ENCODE data around the gene VWA1.

Gene VWA1

GRCh38 chr1:1390675-1391074 lies 44.8 kb upstream of the VWA1 start:
- Histone ChIP-seq H3K36me3 (ENCODE audit: insufficient read depth) (peaks cover 67% of the 10 kb centered on the region; the same call in 1 of the 2 replicates), H3K9ac (no peak overlapping the region), H3K79me2 (ENCODE audit: insufficient read depth, low read depth) (peaks cover 27% of the 10 kb centered on the region; the same call in 1 of the 2 replicates), H3K4me1 (ENCODE audit: low read depth, poor library complexity, severe bottlenecking) (peaks cover 2% of the 10 kb centered on the region), H3K4me3 (IDR thresholded peaks at IDR 0.05; ENCODE audit: insufficient read depth, low read depth, low read length) (no peak overlapping the region), H3K27me3 (ENCODE audit: insufficient read depth, low read depth) (no peaks in the 10 kb centered on the region), H3K4me2 (no peak overlapping the region), H4K20me1 (ENCODE audit: insufficient read depth) (no peaks in the 10 kb centered on the region), H2AFZ (ENCODE audit: low read depth) (no peak overlapping the region), H3K27ac (no peak overlapping the region)
- no peak for TF ChIP-seq CTCF (conservative IDR thresholded peaks at IDR 0.05; ENCODE audit: low read depth, low read length)

DNA sequence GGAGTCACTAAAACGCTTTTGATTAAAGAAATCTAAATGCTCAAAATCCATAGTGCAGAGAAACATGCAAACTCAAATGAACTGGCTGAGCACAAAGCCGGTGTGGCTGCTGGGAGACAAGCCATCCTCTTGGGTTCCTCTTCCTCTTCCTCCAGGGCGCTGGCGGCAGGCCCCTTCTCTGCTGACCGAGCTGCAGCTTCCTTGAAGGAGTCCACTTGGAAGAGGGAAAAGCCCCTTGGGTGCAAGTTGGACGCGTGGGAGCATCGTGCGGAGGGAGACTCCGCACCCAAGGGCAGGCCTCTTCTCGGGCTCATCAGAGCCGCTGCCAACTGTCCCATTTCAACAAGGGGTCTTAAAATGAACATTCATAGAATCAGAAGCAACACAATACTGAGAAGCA lies 44.3 kb upstream of the VWA1 start:
- Histone ChIP-seq H3K27ac (no peak overlapping the region), H3K36me3 (ENCODE audit: insufficient read depth) (peaks cover 67% of the 10 kb centered on the region; the same call in 1 of the 2 replicates), H3K79me2 (ENCODE audit: insufficient read depth, low read depth) (peaks cover 32% of the 10 kb centered on the region; the same call in 1 of the 2 replicates), H3K4me3 (IDR thresholded peaks at IDR 0.05; ENCODE audit: insufficient read depth, low read depth, low read length) (no peak overlapping the region), H3K4me1 (ENCODE audit: low read depth, poor library complexity, severe bottlenecking) (peaks cover 5% of the 10 kb centered on the region), H2AFZ (ENCODE audit: low read depth) (no peak overlapping the region), H3K9ac (no peak overlapping the region), H3K27me3 (ENCODE audit: insufficient read depth, low read depth) (no peaks in the 10 kb centered on the region), H4K20me1 (ENCODE audit: insufficient read depth) (no peaks in the 10 kb centered on the region), H3K4me2 (no peak overlapping the region)
- TF ChIP-seq CTCF (conservative IDR thresholded peaks at IDR 0.05; ENCODE audit: low read depth, low read length), result no peak

DNA sequence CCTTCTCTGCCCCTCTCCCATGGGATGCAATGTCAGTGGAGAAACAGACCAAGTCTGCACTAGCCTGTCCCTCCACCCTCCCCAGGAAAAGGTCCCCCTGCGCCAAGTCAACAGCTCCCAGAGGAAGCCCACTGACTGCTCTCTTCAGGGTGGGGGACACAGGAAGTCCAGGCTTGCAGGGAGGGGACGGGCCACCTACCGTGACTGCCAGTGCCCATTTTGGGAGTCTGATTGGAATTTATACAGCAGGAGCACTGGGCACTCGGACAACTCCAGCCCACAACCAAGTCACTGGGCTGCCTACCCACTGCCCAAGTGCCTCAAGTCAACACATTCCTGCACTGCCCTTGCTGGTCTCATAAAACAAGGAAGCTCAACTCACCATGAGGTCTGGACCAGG lies 42.5 kb upstream of the VWA1 start:
- Histone ChIP-seq H3K9ac (no peak overlapping the region), H3K79me2 (ENCODE audit: insufficient read depth, low read depth) (peaks cover 50% of the 10 kb centered on the region), H3K4me3 (IDR thresholded peaks at IDR 0.05; ENCODE audit: insufficient read depth, low read depth, low read length) (no peak overlapping the region), H3K36me3 (ENCODE audit: insufficient read depth) (peaks cover 62% of the 10 kb centered on the region; the same call in 1 of the 2 replicates), H4K20me1 (ENCODE audit: insufficient read depth) (no peaks in the 10 kb centered on the region), H3K27ac (no peak overlapping the region), H3K4me2 (no peak overlapping the region), H3K4me1 (ENCODE audit: low read depth, poor library complexity, severe bottlenecking) (peaks cover 18% of the 10 kb centered on the region), H3K27me3 (ENCODE audit: insufficient read depth, low read depth) (no peaks in the 10 kb centered on the region), H2AFZ (ENCODE audit: low read depth) (no peak overlapping the region)
- no peak for TF ChIP-seq CTCF (conservative IDR thresholded peaks at IDR 0.05; ENCODE audit: low read depth, low read length)

- peaks cover 58% of the 10 kb centered on the region; the same call in 1 of the 2 replicates for H3K36me3 ChIP-seq (ENCODE audit: insufficient read depth)
- no peak overlapping the region for H3K27ac ChIP-seq
Measured at GRCh38 chr1:1393428-1393827, 42.1 kb upstream of the VWA1 start.

More at GRCh38 chr1:1393428-1393827, 42.1 kb upstream of the VWA1 start:
- no peak overlapping the region for H3K4me2 ChIP-seq
- H4K20me1 ChIP-seq (ENCODE audit: insufficient read depth), result no peaks in the 10 kb centered on the region
- H2AFZ ChIP-seq (ENCODE audit: low read depth), result no peak overlapping the region
- H3K9ac ChIP-seq, result no peak overlapping the region
- peaks cover 54% of the 10 kb centered on the region for H3K79me2 ChIP-seq (ENCODE audit: insufficient read depth, low read depth)
- H3K27me3 ChIP-seq (ENCODE audit: insufficient read depth, low read depth), result no peaks in the 10 kb centered on the region
- peaks cover 19% of the 10 kb centered on the region for H3K4me1 ChIP-seq (ENCODE audit: low read depth, poor library complexity, severe bottlenecking)
- H3K4me3 ChIP-seq (IDR thresholded peaks at IDR 0.05; ENCODE audit: insufficient read depth, low read depth, low read length), result no peak overlapping the region
- no peak for TF ChIP-seq CTCF (conservative IDR thresholded peaks at IDR 0.05; ENCODE audit: low read depth, low read length)
